Activated naive CD4-positive, alpha-beta T cell treated with anti-CD3 and anti-CD28 coated beads, Interleukin-2, amount 10 ng/mL, durations not matched to agents 5 hours and 36 hours (primary cell): ENCODE measurements around the gene ASB5. TPM values are rescaled to one million over a fixed set of nuclear protein-coding genes. Genes with fewer than 3 reads are reported as not detected.

ENCODE experiments used
- total RNA-seq, 2 experiments: library from RNA; stranded (reverse); gene quantifications; one replicate each; pipeline ENCODE4 v1.2.3, GENCODE V29; 2021

ASB5 gene, protein sequence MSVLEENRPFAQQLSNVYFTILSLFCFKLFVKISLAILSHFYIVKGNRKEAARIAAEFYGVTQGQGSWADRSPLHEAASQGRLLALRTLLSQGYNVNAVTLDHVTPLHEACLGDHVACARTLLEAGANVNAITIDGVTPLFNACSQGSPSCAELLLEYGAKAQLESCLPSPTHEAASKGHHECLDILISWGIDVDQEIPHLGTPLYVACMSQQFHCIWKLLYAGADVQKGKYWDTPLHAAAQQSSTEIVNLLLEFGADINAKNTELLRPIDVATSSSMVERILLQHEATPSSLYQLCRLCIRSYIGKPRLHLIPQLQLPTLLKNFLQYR
- not detected for total RNA-seq

DNA sequence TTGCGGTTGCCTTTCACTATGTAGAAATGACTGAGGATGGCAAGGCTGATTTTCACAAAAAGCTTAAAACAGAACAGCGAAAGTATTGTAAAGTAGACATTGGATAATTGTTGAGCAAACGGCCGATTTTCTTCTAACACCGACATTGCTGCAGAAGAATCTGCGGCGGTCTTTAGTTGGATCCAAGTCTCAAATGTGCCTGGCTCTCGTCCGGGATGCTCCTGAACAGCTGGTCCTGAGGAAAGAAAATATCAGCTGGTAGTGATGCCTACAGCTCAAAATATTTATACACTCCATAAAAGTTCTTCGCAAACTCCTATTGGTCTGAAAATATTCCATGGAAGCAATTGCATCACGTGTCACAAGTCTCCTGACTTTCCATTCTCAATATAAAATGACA lies at the start of gene ASB5:
ASB5 (minus strand) TSS at position 260 of the 400 bp plus-strand sequence; CDS start at position 146, 114 bp downstream.

DNA sequence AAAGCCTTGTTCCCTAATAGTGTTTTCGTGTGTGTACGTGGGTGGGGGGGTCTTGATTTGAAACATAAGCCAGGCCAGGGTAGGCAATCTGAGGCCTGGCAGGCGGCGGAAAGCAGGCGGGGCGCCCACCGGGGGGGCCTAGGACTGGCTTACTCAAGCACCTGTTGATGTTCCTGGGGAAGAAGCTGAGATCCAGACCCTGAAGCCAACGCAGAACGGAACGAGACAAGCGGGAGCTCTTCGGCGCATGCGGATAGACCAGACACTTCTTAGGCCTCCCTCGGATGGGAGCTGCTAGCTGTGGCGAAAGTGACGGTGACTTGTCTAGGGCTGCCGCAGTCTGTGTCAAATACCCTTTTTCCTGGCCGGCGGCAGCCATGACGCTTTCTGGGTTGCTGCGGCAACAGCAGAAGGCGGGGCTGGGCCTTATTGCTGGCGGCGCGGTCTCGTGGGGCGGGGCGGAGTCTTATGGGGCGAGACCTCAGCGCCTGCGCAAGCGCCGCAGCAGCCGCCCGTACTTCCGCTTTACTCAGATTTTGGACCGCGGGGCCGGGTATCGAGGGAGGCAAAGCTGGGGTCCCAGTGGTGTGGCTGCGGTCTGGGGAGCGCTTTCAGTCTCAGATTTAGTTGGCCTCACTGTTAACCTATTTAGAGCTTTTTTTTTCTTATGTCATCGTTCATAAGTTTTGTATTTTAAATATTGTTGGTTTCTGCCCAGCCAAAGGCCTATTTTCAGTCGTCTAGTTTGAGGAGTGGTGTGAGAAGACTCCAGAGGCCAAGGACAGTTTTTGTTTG lies 73.6 kb downstream of the ASB5 start, which contains the start of gene SPATA4:
SPATA4 (minus strand) TSS at position 402 of the 795 bp plus-strand sequence; CDS start at position 379, 23 bp downstream.

Other genes starting within 250 kb of the ASB5 start
- gene WDR17, start 203.4 kb downstream of the ASB5 start, total RNA-seq: under 1 TPM; 0.25 to 0.39 TPM
- gene SPATA4, start 73.6 kb downstream of the ASB5 start, total RNA-seq: not detected
- gene SPCS3, start 50.7 kb upstream of the ASB5 start, total RNA-seq: 100 to 1,000 TPM; 178 to 186 TPM